ENCODE data around the gene FILIP1. TPM values are rescaled to one million over a fixed set of nuclear protein-coding genes. Genes with fewer than 3 reads are reported as not detected.

The FILIP1 gene
- total and polyA plus RNA-seq, 4 experiments from 2014 or later, result not detected

DNA sequence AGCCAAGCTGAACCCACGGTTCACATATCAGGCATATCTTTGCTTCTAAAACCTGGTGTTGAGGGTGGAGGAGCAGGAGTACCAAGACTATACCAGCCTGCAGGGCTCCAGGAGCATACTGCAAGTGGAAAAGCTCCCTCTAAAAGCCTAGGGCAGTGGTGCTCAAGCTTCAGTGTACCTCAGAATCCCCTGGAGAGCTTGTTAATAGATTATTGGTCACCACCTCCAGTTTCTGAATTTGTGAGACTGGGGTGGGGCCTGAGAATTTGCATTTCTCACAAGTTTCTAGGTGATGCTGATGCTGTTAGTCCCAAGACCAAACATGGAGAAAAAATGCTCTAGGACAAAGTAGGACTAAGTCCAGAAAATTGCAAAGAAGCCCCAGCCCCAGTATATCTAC is 65.4 kb downstream of the FILIP1 start:
- intact Hi-C loops (cut with micrococcal nuclease), result no loop called here
- Mint-ChIP-seq H3K4me3 (no peak overlapping the region), H3K4me1 (peaks cover 0 to 9% (median 2%) of the 10 kb centered on the region in 4 donors), H3K27me3 (no peaks in the 10 kb centered on the region), H3K27ac (no peak overlapping the region), H3K9me3 (peaks cover 0 to 2% (median 0%) of the 10 kb centered on the region in 8 donors), H3K36me3 (no peaks in the 10 kb centered on the region)
- Histone ChIP-seq H3K27me3 (ENCODE audit: insufficient read depth, low read length) (no peaks in the 10 kb centered on the region), H3K4me3 (ENCODE audit: low read length in 2 of 2) (no peak overlapping the region), H3K27ac (ENCODE audit: low read depth, low read length) (no peak overlapping the region), H3K4me1 (ENCODE audit: insufficient read depth, low read length) (no peaks in the 10 kb centered on the region), H3K9me3 (ENCODE audit: control insufficient read depth in 1 of 2, low read length in 2 of 2) (no peaks in the 10 kb centered on the region), H3K36me3 (ENCODE audit: insufficient read depth, low read length) (no peaks in the 10 kb centered on the region)
- ChIA-PET POLR2A (ENCODE audit: partially characterized antibody) (no interaction called here), CTCF (ENCODE audit: partially characterized antibody) (no interaction called here)
- no peak for DNase-seq

DNA sequence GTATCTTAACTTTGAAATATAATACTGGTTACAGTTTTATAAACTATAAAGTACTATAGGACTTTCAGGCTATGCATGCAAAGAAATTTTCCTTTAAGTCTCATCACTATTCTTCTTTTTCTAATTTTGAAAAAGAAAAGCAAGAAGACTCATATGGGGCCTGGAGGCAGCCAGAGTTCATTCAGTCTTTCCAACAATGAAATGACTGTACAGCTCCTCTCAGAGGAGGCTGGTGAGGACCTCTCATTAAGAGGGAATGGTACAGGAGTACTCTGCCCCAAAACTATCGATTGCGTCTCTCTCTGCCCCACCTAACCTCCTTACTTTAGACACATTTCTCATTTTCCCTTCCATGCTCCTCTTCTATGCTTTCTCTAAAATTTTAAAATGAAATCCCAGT is 66.3 kb downstream of the FILIP1 start:
- Mint-ChIP-seq H3K36me3 (no peaks in the 10 kb centered on the region), H3K27ac (no peak overlapping the region), H3K27me3 (no peaks in the 10 kb centered on the region), H3K4me1 (peaks cover 0 to 9% (median 2%) of the 10 kb centered on the region in 4 donors), H3K4me3 (no peak overlapping the region), H3K9me3 (peaks cover 0 to 2% (median 0%) of the 10 kb centered on the region in 8 donors)
- POLR2A ChIA-PET (ENCODE audit: partially characterized antibody), result no interaction called here
- H3K36me3 ChIP-seq (ENCODE audit: insufficient read depth, low read length), result no peaks in the 10 kb centered on the region
- CTCF ChIA-PET (ENCODE audit: partially characterized antibody), result no interaction called here
- H3K4me3 ChIP-seq (ENCODE audit: low read length in 2 of 2), result no peak overlapping the region
- H3K27ac ChIP-seq (ENCODE audit: low read depth, low read length), result no peak overlapping the region
- no peaks in the 10 kb centered on the region for H3K4me1 ChIP-seq (ENCODE audit: insufficient read depth, low read length)
- H3K27me3 ChIP-seq (ENCODE audit: insufficient read depth, low read length), result no peaks in the 10 kb centered on the region
- intact Hi-C loops (cut with micrococcal nuclease), result no loop called here
- H3K9me3 ChIP-seq (ENCODE audit: control insufficient read depth in 1 of 2, low read length in 2 of 2), result no peaks in the 10 kb centered on the region
- no peak for DNase-seq

DNA sequence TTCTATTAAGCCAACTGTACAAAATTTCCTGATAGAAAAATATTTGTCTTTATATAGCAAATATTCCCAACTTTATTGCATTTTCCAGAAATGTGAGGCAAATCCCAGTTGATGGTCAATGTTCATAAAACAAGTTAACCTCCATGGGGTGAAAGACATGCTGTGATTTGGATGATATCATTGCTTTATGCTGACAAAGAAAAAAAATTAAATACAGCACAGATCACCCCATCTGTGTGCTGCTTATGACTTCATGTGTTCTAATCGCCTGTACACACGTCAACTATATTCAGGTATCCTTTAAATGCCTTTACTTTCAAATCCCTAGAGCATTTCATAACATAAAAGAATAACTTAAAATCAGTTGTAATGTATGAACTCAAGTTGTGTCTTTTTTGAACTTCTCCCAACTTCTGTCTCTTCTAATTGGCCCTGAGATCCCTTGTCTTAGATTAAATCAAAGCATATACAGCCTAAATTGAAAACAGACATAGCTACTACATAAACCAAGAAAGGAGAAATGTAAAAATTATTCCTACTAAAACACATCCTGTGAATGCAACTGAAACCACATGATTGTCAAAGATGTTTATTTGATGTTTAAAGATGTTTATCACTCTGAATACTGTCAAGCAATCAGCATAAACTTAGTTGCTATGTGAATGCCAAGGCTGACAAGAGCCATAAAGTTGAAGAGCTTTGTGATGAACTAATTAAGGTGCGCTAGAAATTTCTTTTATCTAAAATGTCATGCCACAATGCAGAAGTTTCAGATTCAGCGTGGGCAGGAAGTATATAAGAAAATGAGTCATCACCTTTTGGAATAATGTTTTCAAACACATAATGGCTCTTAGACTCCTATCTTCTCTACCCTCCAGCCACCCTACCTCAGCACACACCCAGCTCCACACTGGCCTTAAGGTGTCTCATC is 68.7 kb downstream of the FILIP1 start:
- Mint-ChIP-seq H3K27me3 (no peaks in the 10 kb centered on the region), H3K9me3 (peaks cover 0 to 2% (median 0%) of the 10 kb centered on the region in 8 donors), H3K27ac (no peak overlapping the region), H3K4me3 (no peak overlapping the region), H3K4me1 (peaks cover 0 to 9% (median 2%) of the 10 kb centered on the region in 4 donors), H3K36me3 (no peaks in the 10 kb centered on the region)
- Histone ChIP-seq H3K4me3 (ENCODE audit: low read length in 2 of 2) (no peak overlapping the region), H3K27ac (ENCODE audit: low read depth, low read length) (no peak overlapping the region), H3K27me3 (ENCODE audit: insufficient read depth, low read length) (no peaks in the 10 kb centered on the region), H3K9me3 (ENCODE audit: control insufficient read depth in 1 of 2, low read length in 2 of 2) (no peaks in the 10 kb centered on the region), H3K36me3 (ENCODE audit: insufficient read depth, low read length) (no peaks in the 10 kb centered on the region), H3K4me1 (ENCODE audit: insufficient read depth, low read length) (no peaks in the 10 kb centered on the region)
- DNase-seq, result no peak
- POLR2A ChIA-PET (ENCODE audit: partially characterized antibody), result no interaction called here
- intact Hi-C loops (cut with micrococcal nuclease), result no loop called here
- CTCF ChIA-PET (ENCODE audit: partially characterized antibody), result no interaction called here

DNA sequence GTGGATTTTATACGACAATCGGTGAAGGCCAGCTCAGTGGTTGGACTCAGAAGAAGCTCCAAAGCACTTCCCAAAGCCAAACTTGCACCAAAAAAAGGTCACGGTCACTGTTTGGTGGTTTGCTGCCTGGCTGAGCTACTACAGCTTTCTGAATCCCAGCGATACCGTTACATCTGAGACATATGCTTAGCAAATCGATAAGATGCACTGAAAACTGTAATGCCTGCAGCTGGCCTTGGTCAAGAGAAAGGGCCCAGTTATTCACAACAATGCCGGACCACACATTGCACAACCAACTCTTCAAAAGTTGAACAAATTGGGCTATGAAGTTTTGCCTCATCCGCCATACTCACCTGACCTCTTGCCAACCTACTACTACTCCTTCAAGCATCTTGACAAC is 70.2 kb downstream of the FILIP1 start:
- H3K4me3 Mint-ChIP-seq, result no peak overlapping the region
- H3K4me3 ChIP-seq (ENCODE audit: low read length in 2 of 2), result no peak overlapping the region
- H3K27me3 Mint-ChIP-seq, result no peaks in the 10 kb centered on the region
- H3K9me3 ChIP-seq (ENCODE audit: control insufficient read depth in 1 of 2, low read length in 2 of 2), result no peaks in the 10 kb centered on the region
- no peaks in the 10 kb centered on the region for H3K36me3 ChIP-seq (ENCODE audit: insufficient read depth, low read length)
- ChIA-PET POLR2A (ENCODE audit: partially characterized antibody) (no interaction called here), CTCF (ENCODE audit: partially characterized antibody) (no interaction called here)
- H3K27ac ChIP-seq (ENCODE audit: low read depth, low read length), result no peak overlapping the region
- intact Hi-C loops (cut with micrococcal nuclease), result no loop called here
- H3K27me3 ChIP-seq (ENCODE audit: insufficient read depth, low read length), result no peaks in the 10 kb centered on the region
- H3K27ac Mint-ChIP-seq, result no peak overlapping the region
- H3K9me3 Mint-ChIP-seq, result no peaks in the 10 kb centered on the region
- peaks cover 0 to 9% (median 2%) of the 10 kb centered on the region in 4 donors for H3K4me1 Mint-ChIP-seq
- no peaks in the 10 kb centered on the region for H3K36me3 Mint-ChIP-seq
- no peaks in the 10 kb centered on the region for H3K4me1 ChIP-seq (ENCODE audit: insufficient read depth, low read length)
- DNase-seq, result no peak

DNA sequence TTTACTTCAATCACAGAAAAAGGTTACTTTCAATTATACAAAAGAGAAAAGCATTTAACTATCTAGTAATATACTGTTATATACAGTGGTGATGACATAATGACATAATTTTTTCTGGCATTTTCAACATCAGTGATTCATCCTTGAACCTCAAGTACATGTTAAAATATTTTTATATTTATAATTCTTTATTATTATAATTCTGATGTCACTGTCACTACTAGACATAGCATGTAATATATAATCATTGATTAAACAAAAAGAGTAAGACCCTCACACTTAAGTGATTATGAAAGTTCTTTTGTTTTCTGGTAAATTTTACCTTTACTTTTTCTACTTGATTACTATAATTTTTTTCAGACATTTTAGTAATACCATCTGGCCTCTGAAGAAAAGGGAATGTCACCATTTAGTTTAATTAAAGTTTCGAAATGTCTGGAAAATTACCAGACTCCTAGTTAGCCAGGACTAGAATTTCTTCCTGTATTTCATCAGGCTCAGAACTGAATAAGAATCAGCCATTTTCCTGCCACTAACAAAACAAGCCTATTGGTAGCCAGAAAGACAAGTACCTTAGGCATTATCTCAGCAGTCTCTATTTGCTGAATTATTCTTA is 71.5 kb downstream of the FILIP1 start:
- Histone ChIP-seq H3K27me3 (ENCODE audit: insufficient read depth, low read length) (no peaks in the 10 kb centered on the region), H3K27ac (ENCODE audit: low read depth, low read length) (no peak overlapping the region), H3K4me3 (ENCODE audit: low read length in 2 of 2) (no peak overlapping the region), H3K36me3 (ENCODE audit: insufficient read depth, low read length) (no peaks in the 10 kb centered on the region), H3K4me1 (ENCODE audit: insufficient read depth, low read length) (no peaks in the 10 kb centered on the region), H3K9me3 (ENCODE audit: control insufficient read depth in 1 of 2, low read length in 2 of 2) (no peaks in the 10 kb centered on the region)
- intact Hi-C loops (cut with micrococcal nuclease), result no loop called here
- ChIA-PET CTCF (ENCODE audit: partially characterized antibody) (no interaction called here), POLR2A (ENCODE audit: partially characterized antibody) (no interaction called here)
- Mint-ChIP-seq H3K4me1 (peaks cover 0 to 9% (median 2%) of the 10 kb centered on the region in 4 donors), H3K27ac (no peak overlapping the region), H3K9me3 (no peaks in the 10 kb centered on the region), H3K36me3 (no peaks in the 10 kb centered on the region), H3K27me3 (peaks cover 2 to 5% of the 10 kb centered on the region in 2 donors), H3K4me3 (no peak overlapping the region)
- no peak for DNase-seq

DNA sequence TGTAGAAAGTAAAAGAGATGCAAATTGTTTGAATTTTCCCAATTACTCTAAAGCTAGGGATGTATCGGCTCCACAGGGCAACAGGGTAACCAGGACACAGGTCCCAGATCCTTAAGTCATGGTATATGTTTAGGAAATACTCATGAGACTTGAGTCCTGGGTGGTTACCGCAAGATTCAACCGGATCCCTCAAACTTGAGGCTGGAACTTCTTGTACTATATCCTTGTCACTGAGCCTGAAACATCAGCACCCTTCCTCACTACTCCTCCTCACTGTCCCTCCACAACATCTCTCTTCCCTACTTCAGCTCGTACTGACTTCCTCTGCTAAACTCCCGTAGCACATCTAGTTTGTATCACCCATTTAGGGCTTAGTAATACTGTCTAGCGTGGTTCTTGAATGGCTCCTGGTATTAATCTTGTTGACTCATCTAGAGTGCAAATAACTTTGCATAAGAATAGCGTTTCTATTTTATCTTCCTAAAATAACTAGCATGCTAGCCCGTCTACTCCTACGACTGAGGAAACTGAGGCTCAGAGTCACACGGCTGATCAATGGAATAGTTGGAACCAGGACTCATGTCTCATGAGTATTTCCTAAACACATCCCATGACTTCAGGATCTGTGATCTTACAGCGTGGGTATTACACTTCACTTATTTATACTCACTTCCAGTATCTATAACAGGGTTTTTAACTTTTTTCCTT is 72.1 kb downstream of the FILIP1 start:
- ChIA-PET CTCF (ENCODE audit: partially characterized antibody) (no interaction called here), POLR2A (ENCODE audit: partially characterized antibody) (no interaction called here)
- no peak for DNase-seq
- Mint-ChIP-seq H3K27me3 (peaks cover 2 to 5% of the 10 kb centered on the region in 2 donors), H3K36me3 (no peaks in the 10 kb centered on the region), H3K4me1 (peaks cover 0 to 9% (median 2%) of the 10 kb centered on the region in 4 donors), H3K27ac (no peak overlapping the region), H3K9me3 (no peaks in the 10 kb centered on the region), H3K4me3 (no peak overlapping the region)
- Histone ChIP-seq H3K4me1 (ENCODE audit: insufficient read depth, low read length) (no peaks in the 10 kb centered on the region), H3K4me3 (ENCODE audit: low read length in 2 of 2) (no peak overlapping the region), H3K27me3 (ENCODE audit: insufficient read depth, low read length) (no peaks in the 10 kb centered on the region), H3K36me3 (ENCODE audit: insufficient read depth, low read length) (no peaks in the 10 kb centered on the region), H3K27ac (ENCODE audit: low read depth, low read length) (no peak overlapping the region), H3K9me3 (ENCODE audit: control insufficient read depth in 1 of 2, low read length in 2 of 2) (no peaks in the 10 kb centered on the region)
- intact Hi-C loops (cut with micrococcal nuclease), result no loop called here

DNA sequence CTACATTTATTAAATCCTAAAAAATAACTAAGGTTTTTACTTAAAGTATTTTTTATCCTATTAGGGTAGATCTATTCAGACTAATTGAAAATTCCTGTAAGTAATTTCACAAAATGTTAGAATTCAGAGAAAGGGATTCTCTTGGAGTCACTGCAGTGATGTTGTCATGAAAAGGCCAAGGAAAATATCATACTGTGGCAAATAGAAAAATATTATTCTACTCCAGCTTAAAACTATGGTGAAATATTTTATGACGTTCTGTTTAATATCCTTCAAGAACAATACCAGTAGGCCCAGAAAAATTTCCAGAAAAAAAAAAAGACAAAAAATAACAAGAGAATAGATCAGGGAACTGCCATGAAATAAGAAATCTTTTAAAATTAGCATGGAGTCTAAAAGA is 73.6 kb downstream of the FILIP1 start:
- ChIA-PET POLR2A (ENCODE audit: partially characterized antibody) (no interaction called here), CTCF (ENCODE audit: partially characterized antibody) (no interaction called here)
- H3K27me3 Mint-ChIP-seq, result peaks cover 2 to 7% of the 10 kb centered on the region in 2 donors
- intact Hi-C loops (cut with micrococcal nuclease), result no loop called here
- no peak for DNase-seq
- Histone ChIP-seq H3K27me3 (ENCODE audit: insufficient read depth, low read length) (no peaks in the 10 kb centered on the region), H3K4me3 (ENCODE audit: low read length in 2 of 2) (no peak overlapping the region), H3K27ac (ENCODE audit: low read depth, low read length) (no peak overlapping the region), H3K4me1 (ENCODE audit: insufficient read depth, low read length) (no peaks in the 10 kb centered on the region), H3K9me3 (ENCODE audit: control insufficient read depth in 1 of 2, low read length in 2 of 2) (no peaks in the 10 kb centered on the region), H3K36me3 (ENCODE audit: insufficient read depth, low read length) (no peaks in the 10 kb centered on the region)
- no peak overlapping the region for H3K4me3 Mint-ChIP-seq
- no peaks in the 10 kb centered on the region for H3K36me3 Mint-ChIP-seq
- H3K4me1 Mint-ChIP-seq, result peaks cover 0 to 4% (median 1%) of the 10 kb centered on the region in 4 donors
- no peak overlapping the region for H3K27ac Mint-ChIP-seq
- H3K9me3 Mint-ChIP-seq, result no peaks in the 10 kb centered on the region
